Activated CD8-positive, alpha-beta T cell treated with anti-CD3 and anti-CD28 coated beads for 36 hours (primary cell): ENCODE results near the gene PDLIM7. TPM values are rescaled to one million over a fixed set of nuclear protein-coding genes. Genes with fewer than 3 reads are reported as not detected.
"Not testable (repeated sequence)": the region's sequence is repeated elsewhere in the genome, so short reads cannot be mapped to it uniquely, and the experiment has no call there.

Source experiments
- ATAC-seq: fragments of 200-7000 bp; cut with Tn5 transposase; one replicate; pipeline ENCODE4 v1.10.0; 2021; ENCODE audit warnings: mild to moderate bottlenecking, moderate library complexity
- CTCF ChIA-PET: fragments of 350-600 bp; sonication (Branson Sonifier 250); formaldehyde crosslinking; loops from one replicate; lab custom pipeline; 2021; ENCODE audit warnings: antibody characterized with exemption; lab: Charles Lee
- POLR2A ChIA-PET: fragments of 350-600 bp; sonication (Branson Sonifier 250); formaldehyde crosslinking; loops from one replicate; lab custom pipeline; 2021; ENCODE audit warnings: antibody characterized with exemption; lab: Charles Lee
- DNase-seq: peaks from one replicate; pipeline ENCODE4 v3.0.0-alpha.2; 2020
- H3K27ac Mint-ChIP-seq: one replicate; pipeline ENCODE4 v1.8.0; 2021; ENCODE audit warnings: mild to moderate bottlenecking, mixed read lengths
- H3K27me3 Mint-ChIP-seq: one replicate; pipeline ENCODE4 v1.8.0; 2021; ENCODE audit warnings: mixed read lengths
- H3K36me3 Mint-ChIP-seq: one replicate; pipeline ENCODE4 v1.8.0; 2021; ENCODE audit warnings: low read depth, mixed read lengths
- H3K4me1 Mint-ChIP-seq: one replicate; pipeline ENCODE4 v1.8.0; 2021; ENCODE audit warnings: low read depth, mixed read lengths
- H3K4me3 Mint-ChIP-seq: one replicate; pipeline ENCODE4 v1.8.0; 2021; ENCODE audit warnings: mild to moderate bottlenecking, moderate library complexity, mixed read lengths
- H3K9me3 Mint-ChIP-seq: one replicate; pipeline ENCODE4 v1.8.0; 2021; ENCODE audit warnings: mixed read lengths
- CTCF ChIP-seq: fragments of 200-600 bp; IDR thresholded peaks from one replicate; pipeline ENCODE4 v1.8.0; 2022; ENCODE audit warnings: antibody characterized with exemption, mild to moderate bottlenecking
- intact Hi-C: fragments of 100-400 bp; cut with micrococcal nuclease; formaldehyde crosslinking; loops from one replicate; pipeline ENCODE4 v1.10.0; 2022
- total RNA-seq, 2 experiments: library from RNA; stranded (reverse); gene quantifications; one replicate each; pipeline ENCODE4 v1.2.3, GENCODE V29; 2021

Gene PDLIM7
- total RNA-seq, 2 experiments from 2014 or later, result 68.4 to 73.0 TPM

- Mint-ChIP-seq H3K27me3 (no peaks in the 10 kb centered on the region), H3K4me3 (no peak overlapping the region), H3K27ac (no peak overlapping the region), H3K36me3 (peaks cover 29% of the 10 kb centered on the region), H3K9me3 (no peaks in the 10 kb centered on the region), H3K4me1 (no peaks in the 10 kb centered on the region)
- no peak for TF ChIP-seq CTCF
- DNase-seq, result no peak
- ChIA-PET CTCF (interaction anchor here (0.6 to 5.1 kb wide), 3 partner anchors 8 to 33 kb away, joined by 3 to 26 read pairs (median 5); no protein-coding TSS in a partner anchor), POLR2A (interaction anchor here (1.2 to 1.9 kb wide), 3 partner anchors 9 to 11 kb away, joined by 3 to 5 read pairs (median 3); partner anchors contain the start of gene PDLIM7)
- intact Hi-C loops, result no loop called here
- no peak for ATAC-seq
Measured at GRCh38 chr5:177486256-177486655, 11.1 kb downstream of the PDLIM7 start.

- CTCF ChIA-PET, result interaction anchor here (0.6 to 1.8 kb wide), 4 partner anchors 12 to 33 kb away, joined by 3 to 5 read pairs (median 4); partner anchors contain the start of gene PDLIM7
- H3K4me3 Mint-ChIP-seq, H3K27ac Mint-ChIP-seq, H3K9me3 Mint-ChIP-seq, ATAC-seq, intact Hi-C loops, H3K4me1 Mint-ChIP-seq, DNase-seq, H3K27me3 Mint-ChIP-seq: not testable (repeated sequence)
- peaks cover 26% of the 10 kb centered on the region for H3K36me3 Mint-ChIP-seq
- POLR2A ChIA-PET, result interaction anchor here (1.2 to 1.9 kb wide), 4 partner anchors 9 to 11 kb away, joined by 3 to 7 read pairs (median 4); partner anchors contain the start of gene PDLIM7
Measured at GRCh38 chr5:177485753-177486152, 11.7 kb downstream of the PDLIM7 start.

- no peak for DNase-seq
Measured at GRCh38 chr5:177484902-177485549, 12.4 kb downstream of the PDLIM7 start.

GRCh38 chr5:177483994-177484901, 13.2 kb downstream of the PDLIM7 start:
- ChIA-PET CTCF (interaction anchor here (1.3 to 1.8 kb wide), 2 partner anchors 13 to 27 kb away, joined by 3 to 4 read pairs; partner anchors contain the start of gene PDLIM7), POLR2A (interaction anchor here (1.0 to 22.8 kb wide), 5 partner anchors 10 to 57 kb away, joined by 3 to 294 read pairs (median 7); partner anchors contain the start of genes PDLIM7 and PRR7)
- no peak overlapping the region for H3K4me3 Mint-ChIP-seq
- no peak overlapping the region for H3K27ac Mint-ChIP-seq
- ATAC-seq (no peak), DNase-seq (no peak)
- intact Hi-C loops, result no loop called here
- no peaks in the 10 kb centered on the region for H3K9me3 Mint-ChIP-seq
- TF ChIP-seq CTCF, result no peak
- peaks cover 18% of the 10 kb centered on the region for H3K36me3 Mint-ChIP-seq
- H3K27me3 Mint-ChIP-seq, result no peaks in the 10 kb centered on the region
- peaks cover 9% of the 10 kb centered on the region for H3K4me1 Mint-ChIP-seq

More at GRCh38 chr5:177484902-177485549, 12.4 kb downstream of the PDLIM7 start:
- peaks cover 1% of the 10 kb centered on the region for H3K4me1 Mint-ChIP-seq
- CTCF ChIA-PET, result interaction anchor here (1.3 to 1.8 kb wide), 2 partner anchors 12 to 28 kb away, joined by 3 to 4 read pairs; partner anchors contain the start of gene PDLIM7
- peaks cover 20% of the 10 kb centered on the region for H3K36me3 Mint-ChIP-seq
- POLR2A ChIA-PET, result interaction anchor here (1.3 to 22.8 kb wide), 4 partner anchors 10 to 31 kb away, joined by 3 to 294 read pairs (median 6); partner anchors contain the start of genes PDLIM7 and PRR7
- no peaks in the 10 kb centered on the region for H3K27me3 Mint-ChIP-seq
- intact Hi-C loops, result no loop called here
- TF ChIP-seq CTCF, result no peak
- no peak overlapping the region for H3K27ac Mint-ChIP-seq
- H3K9me3 Mint-ChIP-seq, result no peaks in the 10 kb centered on the region
- H3K4me3 Mint-ChIP-seq, result no peak overlapping the region
- ATAC-seq, result no peak

GRCh38 chr5:177483042-177483441, 14.4 kb downstream of the PDLIM7 start:
- ChIA-PET POLR2A (interaction anchor here (1.0 to 22.8 kb wide), 4 partner anchors 9 to 56 kb away, joined by 3 to 294 read pairs (median 67); partner anchors contain the start of genes PDLIM7 and PRR7), CTCF (interaction anchor here (2.0 kb wide), 1 partner anchor 18 kb away, joined by 7 read pairs; no protein-coding TSS in a partner anchor)
- intact Hi-C loops, result no loop called here
- Mint-ChIP-seq H3K36me3 (peaks cover 19% of the 10 kb centered on the region), H3K4me1 (peaks cover 20% of the 10 kb centered on the region), H3K4me3 (no peak overlapping the region), H3K27ac (no peak overlapping the region), H3K9me3 (no peaks in the 10 kb centered on the region), H3K27me3 (no peaks in the 10 kb centered on the region)
- TF ChIP-seq CTCF, result no peak
- no peak for ATAC-seq
- DNase-seq, result no peak
